ENCODE results near the gene MARS1. TPM values are rescaled to one million over a fixed set of nuclear protein-coding genes. Genes with fewer than 3 reads are reported as not detected.

MARS1 gene
- total and polyA plus RNA-seq, 2 donors from 2014 or later = 62.8 to 158 TPM

- FAIRE-seq (no peak), DNase-seq (no peak)
- Histone ChIP-seq H3K4me1 (ENCODE audit: control insufficient read depth in 2 of 3, insufficient read depth in 2 of 3, low read depth in 1 of 3, low read length in 3 of 3) (peaks cover 0 to 16% (median 0%) of the 10 kb centered on the region in 3 donors), H3K36me3 (ENCODE audit: control insufficient read depth in 2 of 3, insufficient read depth in 3 of 3, low read length in 3 of 3) (no peaks in the 10 kb centered on the region), H3K27ac (ENCODE audit: low read depth in 2 of 2, low read length in 2 of 2) (no peak overlapping the region), H3K9ac (ENCODE audit: low read length in 3 of 3) (no peak overlapping the region), H3K4me3 (ENCODE audit: low read length in 3 of 3) (no peak overlapping the region), H3K27me3 (ENCODE audit: control insufficient read depth, insufficient read depth, low read length) (peaks cover 25% of the 10 kb centered on the region), H3K9me3 (ENCODE audit: control insufficient read depth in 2 of 3, insufficient read depth in 1 of 3, low read length in 3 of 3) (no peaks in the 10 kb centered on the region)
- TF ChIP-seq CTCF (IDR thresholded peaks at IDR 0.05; ENCODE audit: borderline replicate concordance, extremely low read depth, insufficient read depth) = no peak
- intact Hi-C loops (cut with DNase I) = no loop called here
These were observed 14.5 kb upstream of the MARS1 start for GRCh38 chr12:57473392-57473791.

- H3K36me3 ChIP-seq (ENCODE audit: control insufficient read depth in 2 of 3, insufficient read depth in 3 of 3, low read length in 3 of 3) = no peaks in the 10 kb centered on the region
- no peak for TF ChIP-seq CTCF (IDR thresholded peaks at IDR 0.05; ENCODE audit: borderline replicate concordance, extremely low read depth, insufficient read depth)
- H3K4me3 ChIP-seq (ENCODE audit: low read length in 3 of 3) = no peak overlapping the region
- intact Hi-C loops (cut with DNase I) = no loop called here
- FAIRE-seq (no peak), DNase-seq (peak in 1 of 5 donors; percentile 33)
- H3K27me3 ChIP-seq (ENCODE audit: control insufficient read depth, insufficient read depth, low read length) = peaks cover 25% of the 10 kb centered on the region
- no peak overlapping the region for H3K27ac ChIP-seq (ENCODE audit: low read depth in 2 of 2, low read length in 2 of 2)
- H3K9ac ChIP-seq (ENCODE audit: low read length in 3 of 3) = no peak overlapping the region
- H3K9me3 ChIP-seq (ENCODE audit: control insufficient read depth in 2 of 3, insufficient read depth in 1 of 3, low read length in 3 of 3) = no peaks in the 10 kb centered on the region
- peaks cover 0 to 16% (median 0%) of the 10 kb centered on the region in 3 donors for H3K4me1 ChIP-seq (ENCODE audit: control insufficient read depth in 2 of 3, insufficient read depth in 2 of 3, low read depth in 1 of 3, low read length in 3 of 3)
These were observed 14.0 kb upstream of the MARS1 start for GRCh38 chr12:57473886-57474285.

GRCh38 chr12:57474430-57474829 is 13.4 kb upstream of the MARS1 start:
- intact Hi-C loops (cut with DNase I) = no loop called here
- Histone ChIP-seq H3K27me3 (ENCODE audit: control insufficient read depth, insufficient read depth, low read length) (peaks cover 25% of the 10 kb centered on the region), H3K4me1 (ENCODE audit: control insufficient read depth in 2 of 3, insufficient read depth in 2 of 3, low read depth in 1 of 3, low read length in 3 of 3) (peaks cover 0 to 18% (median 0%) of the 10 kb centered on the region in 3 donors), H3K9me3 (ENCODE audit: control insufficient read depth in 2 of 3, insufficient read depth in 1 of 3, low read length in 3 of 3) (no peaks in the 10 kb centered on the region), H3K36me3 (ENCODE audit: control insufficient read depth in 2 of 3, insufficient read depth in 3 of 3, low read length in 3 of 3) (no peaks in the 10 kb centered on the region), H3K9ac (ENCODE audit: low read length in 3 of 3) (no peak overlapping the region), H3K4me3 (ENCODE audit: low read length in 3 of 3) (no peak overlapping the region), H3K27ac (ENCODE audit: low read depth in 2 of 2, low read length in 2 of 2) (no peak overlapping the region)
- FAIRE-seq = no peak
- DNase-seq = peak in 1 of 5 donors; percentile 29
- TF ChIP-seq CTCF (IDR thresholded peaks at IDR 0.05; ENCODE audit: borderline replicate concordance, extremely low read depth, insufficient read depth) = no peak

- H3K27me3 ChIP-seq (ENCODE audit: control insufficient read depth, insufficient read depth, low read length) = peaks cover 25% of the 10 kb centered on the region
- intact Hi-C loops (cut with DNase I) = no loop called here
- no peak overlapping the region for H3K4me3 ChIP-seq (ENCODE audit: low read length in 3 of 3)
- FAIRE-seq (no peak), DNase-seq (peak in 1 of 5 donors; percentile 36)
- H3K9ac ChIP-seq (ENCODE audit: low read length in 3 of 3) = no peak overlapping the region
- no peaks in the 10 kb centered on the region for H3K36me3 ChIP-seq (ENCODE audit: control insufficient read depth in 2 of 3, insufficient read depth in 3 of 3, low read length in 3 of 3)
- no peak for TF ChIP-seq CTCF (IDR thresholded peaks at IDR 0.05; ENCODE audit: borderline replicate concordance, extremely low read depth, insufficient read depth)
- no peak overlapping the region for H3K27ac ChIP-seq (ENCODE audit: low read depth in 2 of 2, low read length in 2 of 2)
- no peaks in the 10 kb centered on the region for H3K9me3 ChIP-seq (ENCODE audit: control insufficient read depth in 2 of 3, insufficient read depth in 1 of 3, low read length in 3 of 3)
- peaks cover 0 to 18% (median 0%) of the 10 kb centered on the region in 3 donors for H3K4me1 ChIP-seq (ENCODE audit: control insufficient read depth in 2 of 3, insufficient read depth in 2 of 3, low read depth in 1 of 3, low read length in 3 of 3)
These were observed 13.0 kb upstream of the MARS1 start for GRCh38 chr12:57474862-57475261.

Measured in kidney (tissue), 14 donors.